GM21528 (cell line): ENCODE measurements around the gene ZNF670.
A peak's percentile ranks its signal among the peaks of the same experiment; 100 is the strongest.

Source experiments
- ATAC-seq: cut with Tn5 transposase; IDR thresholded peaks from one replicate; pipeline ENCODE4 v1.9.1; 2021; ENCODE audit warnings: mild to moderate bottlenecking, moderate library complexity; ENCODE audit not compliant: unreplicated experiment, low FRiP score

Gene ZNF670

GRCh38 chr1:247104965-247105364 lies 26.4 kb upstream of the ZNF670 start:
- ATAC-seq = no peak

GRCh38 chr1:247103859-247104591 lies 25.4 kb upstream of the ZNF670 start, which contains the start of gene ZNF669:
ZNF669 (minus strand) TSS chr1:247104356; CDS start chr1:247104199, 157 bp downstream.
- ATAC-seq = peak; percentile 100

- no peak for ATAC-seq
Observed at GRCh38 chr1:247102381-247102780, 23.8 kb upstream of the ZNF670 start.

- no peak for ATAC-seq
Observed at GRCh38 chr1:247100676-247101279, 22.2 kb upstream of the ZNF670 start.

GRCh38 chr1:247096958-247097357 lies 18.3 kb upstream of the ZNF670 start:
- ATAC-seq = no peak

- no peak for ATAC-seq
Observed at GRCh38 chr1:247096544-247096943, 17.9 kb upstream of the ZNF670 start.

- no peak for ATAC-seq
Observed at GRCh38 chr1:247096112-247096511, 17.5 kb upstream of the ZNF670 start.

GRCh38 chr1:247090455-247090854 lies 11.8 kb upstream of the ZNF670 start:
- no peak for ATAC-seq

GRCh38 chr1:247089616-247090375 lies 11.2 kb upstream of the ZNF670 start:
- no peak for ATAC-seq

- ATAC-seq = no peak
Observed at GRCh38 chr1:247088967-247089366, 10.4 kb upstream of the ZNF670 start.

GRCh38 chr1:247087256-247087655 lies 8.6 kb upstream of the ZNF670 start:
- ATAC-seq = no peak

GRCh38 chr1:247085310-247085709 lies 6.7 kb upstream of the ZNF670 start:
- ATAC-seq = no peak

GRCh38 chr1:247084771-247085170 lies 6.2 kb upstream of the ZNF670 start:
- ATAC-seq = no peak

GRCh38 chr1:247079141-247079874 lies 697 bp upstream of the ZNF670 start:
- no peak for ATAC-seq

GRCh38 chr1:247077876-247078257 lies 744 bp downstream of the ZNF670 start:
- peak; percentile 21 for ATAC-seq

- ATAC-seq = no peak
Observed at GRCh38 chr1:247077213-247077612, 1.4 kb downstream of the ZNF670 start.

- ATAC-seq = no peak
Observed at GRCh38 chr1:247070645-247071044, 8.0 kb downstream of the ZNF670 start.

GRCh38 chr1:247064304-247064703 lies 14.3 kb downstream of the ZNF670 start:
- ATAC-seq = no peak

GRCh38 chr1:247060771-247061170 lies 17.8 kb downstream of the ZNF670 start:
- ATAC-seq = no peak

- no peak for ATAC-seq
Observed at GRCh38 chr1:247056071-247056470, 22.5 kb downstream of the ZNF670 start.

- ATAC-seq = no peak
Observed at GRCh38 chr1:247054992-247055415, 23.6 kb downstream of the ZNF670 start.
